Left ventricle myocardium inferior (tissue), 1 donor: ENCODE results near the gene LAMP2. TPM values are rescaled to one million over a fixed set of nuclear protein-coding genes. Genes with fewer than 3 reads are reported as not detected.
A peak's percentile ranks its signal among the peaks of the same experiment; 100 is the strongest.

Experiments used
- DNase-seq: peaks from one replicate; pipeline ENCODE4 v3.0.0-alpha.2; 2020
- H3K27ac ChIP-seq: fragments of 200-600 bp; replicated peaks from 2 replicates; pipeline ENCODE4 v1.8.0; 2021
- H3K27me3 ChIP-seq: fragments of 200-600 bp; 2 replicates; pipeline ENCODE4 v1.8.0; 2021; ENCODE audit warnings: low read depth
- H3K36me3 ChIP-seq: fragments of 200-600 bp; 2 replicates; pipeline ENCODE4 v1.8.0; 2021
- H3K4me1 ChIP-seq: fragments of 200-600 bp; 2 replicates; pipeline ENCODE4 v1.8.0; 2021
- H3K4me3 ChIP-seq: fragments of 200-600 bp; 2 replicates; pipeline ENCODE4 v1.8.0; 2021; ENCODE audit warnings: mild to moderate bottlenecking, moderate library complexity
- H3K9me3 ChIP-seq: fragments of 200-600 bp; replicated peaks from 2 replicates; pipeline ENCODE4 v1.8.0; 2021
- intact Hi-C: fragments of 100-400 bp; cut with micrococcal nuclease; formaldehyde crosslinking; loops from one replicate; pipeline ENCODE4 v1.11.0; 2022
- total RNA-seq: library from RNA; stranded (reverse); fragmentation: NEBNext Ultra II Directional; extraction: Animal tissue kit (Norgen Biotek cat#: 25700); gene quantifications from one replicate; pipeline ENCODE4 v1.2.1, GENCODE V29; 2021
- TF ChIP-seq, protein P1 (sequence below): fragments of 200-600 bp; IDR thresholded peaks from 2 replicates; pipeline ENCODE4 v1.8.0; 2021; ENCODE audit warnings: antibody characterized with exemption, mild to moderate bottlenecking, borderline replicate concordance
- donor health status: DM: no; HTN: yes; CAD: no; lungs with severe emphysema.

The LAMP2 gene
- total RNA-seq, 1 donor from 2014 or later = 54.7 TPM

GRCh38 chrX:120429776-120430540 is 39.1 kb downstream of the LAMP2 start:
- Histone ChIP-seq H3K36me3 (no peaks in the 10 kb centered on the region), H3K9me3 (no peaks in the 10 kb centered on the region), H3K4me1 (peaks cover 8% of the 10 kb centered on the region), H3K27ac (no peak overlapping the region), H3K27me3 (no peaks in the 10 kb centered on the region), H3K4me3 (no peak overlapping the region)
- DNase-seq = no peak
- TF ChIP-seq, protein P1, sequence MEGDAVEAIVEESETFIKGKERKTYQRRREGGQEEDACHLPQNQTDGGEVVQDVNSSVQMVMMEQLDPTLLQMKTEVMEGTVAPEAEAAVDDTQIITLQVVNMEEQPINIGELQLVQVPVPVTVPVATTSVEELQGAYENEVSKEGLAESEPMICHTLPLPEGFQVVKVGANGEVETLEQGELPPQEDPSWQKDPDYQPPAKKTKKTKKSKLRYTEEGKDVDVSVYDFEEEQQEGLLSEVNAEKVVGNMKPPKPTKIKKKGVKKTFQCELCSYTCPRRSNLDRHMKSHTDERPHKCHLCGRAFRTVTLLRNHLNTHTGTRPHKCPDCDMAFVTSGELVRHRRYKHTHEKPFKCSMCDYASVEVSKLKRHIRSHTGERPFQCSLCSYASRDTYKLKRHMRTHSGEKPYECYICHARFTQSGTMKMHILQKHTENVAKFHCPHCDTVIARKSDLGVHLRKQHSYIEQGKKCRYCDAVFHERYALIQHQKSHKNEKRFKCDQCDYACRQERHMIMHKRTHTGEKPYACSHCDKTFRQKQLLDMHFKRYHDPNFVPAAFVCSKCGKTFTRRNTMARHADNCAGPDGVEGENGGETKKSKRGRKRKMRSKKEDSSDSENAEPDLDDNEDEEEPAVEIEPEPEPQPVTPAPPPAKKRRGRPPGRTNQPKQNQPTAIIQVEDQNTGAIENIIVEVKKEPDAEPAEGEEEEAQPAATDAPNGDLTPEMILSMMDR = no peak
- intact Hi-C loops = no loop called here

DNA sequence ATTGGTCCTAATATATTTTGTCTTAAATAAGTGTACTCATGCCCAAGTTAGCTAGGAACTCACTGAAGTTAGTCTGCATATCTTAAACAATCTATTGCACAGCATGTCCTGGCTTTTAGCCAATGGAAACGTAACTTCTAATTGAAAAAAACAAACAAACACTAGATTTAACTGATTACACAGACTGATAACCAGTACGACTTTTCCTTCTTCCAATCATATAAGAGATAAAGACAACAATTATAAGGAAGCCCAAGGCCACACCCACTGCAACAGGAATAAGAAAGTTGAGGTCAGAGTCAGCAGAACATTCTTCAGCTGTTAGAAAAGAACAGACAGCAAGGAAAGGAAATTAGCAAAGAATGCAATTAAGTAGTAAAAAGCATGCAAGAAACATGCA is 40.8 kb downstream of the LAMP2 start:
- Histone ChIP-seq H3K36me3 (no peaks in the 10 kb centered on the region), H3K9me3 (no peaks in the 10 kb centered on the region), H3K4me3 (no peak overlapping the region), H3K27me3 (no peaks in the 10 kb centered on the region), H3K4me1 (peaks cover 8% of the 10 kb centered on the region), H3K27ac (peak overlapping the region; percentile 23)
- TF ChIP-seq, protein P1 = no peak
- intact Hi-C loops = no loop called here
- no peak for DNase-seq

GRCh38 chrX:120426599-120426998 is 42.5 kb downstream of the LAMP2 start:
- Histone ChIP-seq H3K4me1 (peaks cover 8% of the 10 kb centered on the region), H3K4me3 (no peak overlapping the region), H3K27ac (no peak overlapping the region), H3K36me3 (no peaks in the 10 kb centered on the region), H3K27me3 (no peaks in the 10 kb centered on the region), H3K9me3 (no peaks in the 10 kb centered on the region)
- intact Hi-C loops = no loop called here
- TF ChIP-seq, protein P1 = no peak
- DNase-seq = no peak

DNA sequence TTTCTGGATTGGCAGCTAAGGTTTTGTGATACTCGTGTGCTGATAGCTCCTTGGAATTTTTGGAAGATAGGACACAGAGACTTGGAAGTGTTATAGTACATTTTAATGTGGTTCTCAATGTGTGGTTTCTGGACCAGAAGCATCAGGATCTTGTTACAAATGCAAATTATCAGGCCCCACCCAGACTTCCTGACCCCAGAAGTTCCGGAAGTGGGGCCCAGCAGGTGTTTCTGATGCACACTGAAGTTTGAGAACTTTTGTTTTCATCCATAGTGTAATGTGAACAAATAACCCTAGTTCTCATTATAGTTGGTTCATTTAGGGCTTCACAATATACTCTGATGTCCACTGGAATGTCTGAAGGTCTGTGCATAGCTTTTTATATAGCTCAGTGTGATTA is 49.6 kb downstream of the LAMP2 start:
- Histone ChIP-seq H3K4me1 (no peaks in the 10 kb centered on the region), H3K9me3 (no peaks in the 10 kb centered on the region), H3K27ac (no peak overlapping the region), H3K27me3 (no peaks in the 10 kb centered on the region), H3K36me3 (no peaks in the 10 kb centered on the region), H3K4me3 (no peak overlapping the region)
- intact Hi-C loops = no loop called here
- DNase-seq = no peak
- TF ChIP-seq, protein P1 = no peak

GRCh38 chrX:120408168-120408567 is 60.9 kb downstream of the LAMP2 start:
- intact Hi-C loops = no loop called here

More at GRCh38 chrX:120408168-120408567, 60.9 kb downstream of the LAMP2 start:
- DNase-seq = no peak
- Histone ChIP-seq H3K4me1 (no peaks in the 10 kb centered on the region), H3K36me3 (no peaks in the 10 kb centered on the region), H3K27ac (no peak overlapping the region), H3K4me3 (no peak overlapping the region), H3K27me3 (no peaks in the 10 kb centered on the region), H3K9me3 (no peaks in the 10 kb centered on the region)
- TF ChIP-seq, protein P1 = no peak
